Fibroblast of lung (primary cell): ENCODE data around the gene CADPS. TPM values are rescaled to one million over a fixed set of nuclear protein-coding genes. Genes with fewer than 3 reads are reported as not detected.

Experiments used
- DNase-seq, 2 donors: peaks; one replicate each; pipeline versions ENCODE4 v3.0.0 to v3.0.0-alpha.2; 2010; ENCODE audit warnings: low read depth in 2 of 2
- H2AFZ ChIP-seq: 2 replicates; pipeline ENCODE4 v1.5.1; 2012; ENCODE audit warnings: low read length, control low read depth, inconsistent platforms
- H3K27ac ChIP-seq: 2 replicates; pipeline ENCODE4 v1.5.1; 2011; ENCODE audit warnings: low read length, control low read depth; ENCODE audit not compliant: insufficient read depth
- H3K27me3 ChIP-seq: 2 replicates; pipeline ENCODE4 v1.5.1; 2011; ENCODE audit warnings: mild to moderate bottlenecking, low read length; ENCODE audit not compliant: control insufficient read depth, insufficient read depth
- H3K36me3 ChIP-seq: 2 replicates; pipeline ENCODE4 v1.5.1; 2011; ENCODE audit warnings: low read length; ENCODE audit not compliant: control insufficient read depth, insufficient read depth
- H3K4me1 ChIP-seq: 2 replicates; pipeline ENCODE4 v1.5.1; 2011; ENCODE audit warnings: low read length; ENCODE audit not compliant: control insufficient read depth, insufficient read depth; ENCODE audit errors: extremely low read depth
- H3K4me2 ChIP-seq: 2 replicates; pipeline ENCODE4 v1.5.1; 2011; ENCODE audit warnings: low read length, control low read depth; ENCODE audit not compliant: insufficient read depth; ENCODE audit errors: extremely low read depth
- H3K4me3 ChIP-seq, 4 experiments: fragments of 200-600 bp in 1 of 4; sonication (generic) in 1 of 4; replicated peaks in 1 of 4; 2 replicates each; pipeline ENCODE4 v1.5.1; 2011 to 2016; ENCODE audit warnings: low read length in 4 of 4, low read depth in 3 of 4, mild to moderate bottlenecking in 3 of 4, control low read depth in 2 of 4, inconsistent platforms in 1 of 4, mixed read lengths in 1 of 4; ENCODE audit not compliant: insufficient read depth in 1 of 4; ENCODE audit errors: control extremely low read depth in 1 of 4
- H3K79me2 ChIP-seq: 2 replicates; pipeline ENCODE4 v1.5.1; 2012; ENCODE audit warnings: mild to moderate bottlenecking, low read length, inconsistent platforms; ENCODE audit not compliant: control insufficient read depth, insufficient read depth
- H3K9ac ChIP-seq: 2 replicates; pipeline ENCODE4 v1.5.1; 2011; ENCODE audit warnings: mild to moderate bottlenecking, low read length, control low read depth; ENCODE audit not compliant: insufficient read depth
- H3K9me3 ChIP-seq: 2 replicates; pipeline ENCODE4 v1.5.1; 2012; ENCODE audit warnings: low read depth, low read length; ENCODE audit not compliant: control insufficient read depth, insufficient read depth
- H4K20me1 ChIP-seq: 2 replicates; pipeline ENCODE4 v1.5.1; 2011; ENCODE audit warnings: low read length; ENCODE audit not compliant: control insufficient read depth, insufficient read depth; ENCODE audit errors: extremely low read depth
- EZH2 ChIP-seq: IDR thresholded peaks from 2 replicates; pipeline ENCODE4 v1.5.1; 2012; ENCODE audit warnings: low read length, control low read depth, mild to moderate bottlenecking; ENCODE audit errors: missing control alignments
- polyA plus RNA-seq, 2 donors: library from polyadenylated mRNA; depleted of rRNA in 1 of 2; stranded (reverse) in 1 of 2; unstranded in 1 of 2; fragments of >200 nt; gene quantifications; 2 replicates each; pipeline ENCODE4 v1.2.1, GENCODE V29; 2011 to 2012; ENCODE audit warnings: missing spikeins in 1 of 2
- total RNA-seq: library from RNA; depleted of rRNA; stranded (reverse); fragments of >200 nt; gene quantifications from 2 replicates; pipeline ENCODE4 v1.2.1, GENCODE V29; 2014
- TF ChIP-seq, protein P1 (sequence below), 2 donors: IDR thresholded peaks in 1 of 2; conservative IDR thresholded peaks in 1 of 2; 1 replicate in 1 of 2; 2 replicates in 1 of 2; pipeline ENCODE4 v1.5.1; 2011 to 2012; ENCODE audit warnings: low read length in 2 of 2, control low read depth in 1 of 2, inconsistent platforms in 1 of 2, low read depth in 1 of 2, mild to moderate bottlenecking in 1 of 2

Gene CADPS
- total and polyA plus RNA-seq, 2 donors (not counting 1 experiment from before 2014, with no cell fraction given), result 2.3 to 63.1 TPM

DNA sequence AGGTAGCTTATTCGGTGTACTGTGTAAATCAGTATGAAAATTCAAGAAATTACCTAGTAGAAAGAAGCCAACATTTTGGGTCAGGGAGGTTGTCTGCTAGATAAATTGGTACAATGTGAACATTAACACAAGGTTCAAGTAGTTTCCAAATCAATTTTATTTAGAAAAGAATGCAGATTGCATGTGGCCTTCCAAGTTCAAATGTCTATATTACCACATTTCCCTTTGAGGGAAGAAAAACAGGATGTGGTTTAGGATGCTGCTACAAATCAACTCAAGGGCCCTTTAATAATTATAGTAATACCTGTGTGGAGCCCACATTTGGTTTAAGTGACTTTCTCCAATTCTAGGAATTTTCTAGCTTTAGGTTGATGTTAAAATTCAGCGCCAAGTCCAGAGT is 57.5 kb downstream of the CADPS start:
- TF ChIP-seq EZH2, result no peak
- TF ChIP-seq, protein P1, sequence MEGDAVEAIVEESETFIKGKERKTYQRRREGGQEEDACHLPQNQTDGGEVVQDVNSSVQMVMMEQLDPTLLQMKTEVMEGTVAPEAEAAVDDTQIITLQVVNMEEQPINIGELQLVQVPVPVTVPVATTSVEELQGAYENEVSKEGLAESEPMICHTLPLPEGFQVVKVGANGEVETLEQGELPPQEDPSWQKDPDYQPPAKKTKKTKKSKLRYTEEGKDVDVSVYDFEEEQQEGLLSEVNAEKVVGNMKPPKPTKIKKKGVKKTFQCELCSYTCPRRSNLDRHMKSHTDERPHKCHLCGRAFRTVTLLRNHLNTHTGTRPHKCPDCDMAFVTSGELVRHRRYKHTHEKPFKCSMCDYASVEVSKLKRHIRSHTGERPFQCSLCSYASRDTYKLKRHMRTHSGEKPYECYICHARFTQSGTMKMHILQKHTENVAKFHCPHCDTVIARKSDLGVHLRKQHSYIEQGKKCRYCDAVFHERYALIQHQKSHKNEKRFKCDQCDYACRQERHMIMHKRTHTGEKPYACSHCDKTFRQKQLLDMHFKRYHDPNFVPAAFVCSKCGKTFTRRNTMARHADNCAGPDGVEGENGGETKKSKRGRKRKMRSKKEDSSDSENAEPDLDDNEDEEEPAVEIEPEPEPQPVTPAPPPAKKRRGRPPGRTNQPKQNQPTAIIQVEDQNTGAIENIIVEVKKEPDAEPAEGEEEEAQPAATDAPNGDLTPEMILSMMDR (conservative IDR thresholded peaks at IDR 0.05 in 1 of 2, IDR thresholded peaks at IDR 0.05 in 1 of 2; ENCODE audit: low read depth in 1 of 2, low read length in 2 of 2), result no peak
- Histone ChIP-seq H3K27ac (no peak overlapping the region), H2AFZ (no peak overlapping the region), H3K4me1 (no peaks in the 10 kb centered on the region), H3K79me2 (no peaks in the 10 kb centered on the region), H3K27me3 (no peaks in the 10 kb centered on the region), H3K9me3 (no peaks in the 10 kb centered on the region), H3K4me2 (no peak overlapping the region), H3K36me3 (no peaks in the 10 kb centered on the region), H4K20me1 (no peaks in the 10 kb centered on the region), H3K9ac (no peak overlapping the region), H3K4me3 (no peak overlapping the region)
- peak in 1 of 2 donors; percentile 39 for DNase-seq

DNA sequence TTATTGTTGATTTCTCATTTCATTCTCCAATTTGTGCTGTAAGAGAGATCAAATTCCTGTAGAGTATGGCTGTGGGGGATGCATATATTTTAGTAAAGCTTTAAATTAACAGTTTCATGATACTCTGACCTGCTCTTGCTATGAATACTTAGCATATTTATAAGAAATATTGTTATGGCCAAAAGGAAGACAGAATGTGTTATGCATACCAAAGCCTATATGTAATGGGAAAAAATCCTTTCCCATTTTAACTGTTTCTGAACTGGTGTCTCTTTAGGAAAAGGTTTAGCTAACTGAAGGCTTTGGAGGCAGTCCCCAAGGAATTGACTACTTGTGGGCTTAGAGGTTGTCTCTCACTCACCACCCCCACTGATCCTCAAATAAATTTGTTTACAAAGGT is 59.2 kb downstream of the CADPS start:
- Histone ChIP-seq H3K79me2 (no peaks in the 10 kb centered on the region), H3K4me3 (no peak overlapping the region), H3K9ac (no peak overlapping the region), H3K27me3 (no peaks in the 10 kb centered on the region), H3K9me3 (no peaks in the 10 kb centered on the region), H3K36me3 (no peaks in the 10 kb centered on the region), H3K4me2 (no peak overlapping the region), H2AFZ (no peak overlapping the region), H3K4me1 (no peaks in the 10 kb centered on the region), H3K27ac (no peak overlapping the region), H4K20me1 (no peaks in the 10 kb centered on the region)
- no peak for TF ChIP-seq EZH2
- TF ChIP-seq, protein P1 (conservative IDR thresholded peaks at IDR 0.05 in 1 of 2, IDR thresholded peaks at IDR 0.05 in 1 of 2; ENCODE audit: low read depth in 1 of 2, low read length in 2 of 2), result no peak
- peak in 1 of 2 donors; percentile 28 for DNase-seq

- H3K27ac ChIP-seq, result no peak overlapping the region
- H3K9me3 ChIP-seq, result no peaks in the 10 kb centered on the region
- no peak overlapping the region for H3K9ac ChIP-seq
- no peaks in the 10 kb centered on the region for H3K4me1 ChIP-seq
- DNase-seq, result no peak
- no peaks in the 10 kb centered on the region for H3K79me2 ChIP-seq
- no peak for TF ChIP-seq EZH2
- TF ChIP-seq, protein P1 (conservative IDR thresholded peaks at IDR 0.05 in 1 of 2, IDR thresholded peaks at IDR 0.05 in 1 of 2; ENCODE audit: low read depth in 1 of 2, low read length in 2 of 2), result no peak
- H3K27me3 ChIP-seq, result no peaks in the 10 kb centered on the region
- H3K36me3 ChIP-seq, result no peaks in the 10 kb centered on the region
- H3K4me2 ChIP-seq, result no peak overlapping the region
- H4K20me1 ChIP-seq, result no peaks in the 10 kb centered on the region
- H2AFZ ChIP-seq, result no peak overlapping the region
- H3K4me3 ChIP-seq, result no peak overlapping the region
Measured at GRCh38 chr3:62812631-62813030, 62.6 kb downstream of the CADPS start.
